IPS-15b (cell line): ENCODE measurements around the gene LCE2D.

Experiments used
- H3K27me3 ChIP-seq: one replicate; pipeline ENCODE4 v1.6.1; 2013; ENCODE audit warnings: low read length; ENCODE audit not compliant: control insufficient read depth, insufficient read depth
- H3K36me3 ChIP-seq: one replicate; pipeline ENCODE4 v1.6.1; 2013; ENCODE audit warnings: low read length; ENCODE audit not compliant: control insufficient read depth, insufficient read depth
- H3K4me1 ChIP-seq: one replicate; pipeline ENCODE4 v1.6.1; 2013; ENCODE audit warnings: mild to moderate bottlenecking, low read length; ENCODE audit not compliant: control insufficient read depth, insufficient read depth
- H3K4me3 ChIP-seq: one replicate; pipeline ENCODE4 v1.5.1; 2013; ENCODE audit warnings: low read depth, low read length
- H3K9ac ChIP-seq: one replicate; pipeline ENCODE4 v1.6.1; 2013; ENCODE audit warnings: low read depth, mild to moderate bottlenecking, low read length
- H3K9me3 ChIP-seq: one replicate; pipeline ENCODE4 v1.6.1; 2013; ENCODE audit warnings: mild to moderate bottlenecking, low read length; ENCODE audit not compliant: control insufficient read depth, insufficient read depth

LCE2D gene

GRCh38 chr1:152663098-152663497, at the start of gene LCE2D:
Gene LCE2D (plus strand): TSS chr1:152663380. CDS start chr1:152664106, 726 bp downstream.
- no peaks in the 10 kb centered on the region for H3K4me1 ChIP-seq
- H3K9ac ChIP-seq = no peak within 1 kb of the TSS
- no peaks in the 10 kb centered on the region for H3K27me3 ChIP-seq
- no peak within 1 kb of the TSS for H3K4me3 ChIP-seq
- peaks cover 14% of the 10 kb centered on the region for H3K9me3 ChIP-seq
- no peaks in the 10 kb centered on the region for H3K36me3 ChIP-seq

- Histone ChIP-seq H3K4me1 (no peaks in the 10 kb centered on the region), H3K36me3 (no peaks in the 10 kb centered on the region), H3K27me3 (no peaks in the 10 kb centered on the region), H3K9me3 (peaks cover 2% of the 10 kb centered on the region), H3K9ac (no peak within 1 kb of the TSS), H3K4me3 (no peak within 1 kb of the TSS)
Observed at GRCh38 chr1:152613511-152613910, 49.7 kb upstream of the LCE2D start, which contains the start of gene LCE3B. Gene LCE3B (plus strand): TSS chr1:152613811. CDS start chr1:152613811, 0 bp downstream.

- Histone ChIP-seq H3K9me3 (peaks cover 22% of the 10 kb centered on the region), H3K36me3 (no peaks in the 10 kb centered on the region), H3K27me3 (no peaks in the 10 kb centered on the region), H3K4me3 (no peak overlapping the region), H3K9ac (no peak overlapping the region), H3K4me1 (no peaks in the 10 kb centered on the region)
Observed at GRCh38 chr1:152621993-152622392, 41.2 kb upstream of the LCE2D start.

- no peak within 1 kb of the TSS for H3K4me3 ChIP-seq
Observed at GRCh38 chr1:152622803-152623202, 40.4 kb upstream of the LCE2D start, which contains the start of gene LCE3A. Gene LCE3A (minus strand): TSS chr1:152623103. CDS start chr1:152623103, 0 bp downstream.

GRCh38 chr1:152623203-152623844, 39.9 kb upstream of the LCE2D start:
- Histone ChIP-seq H3K4me1 (no peaks in the 10 kb centered on the region), H3K4me3 (no peak overlapping the region), H3K9ac (no peak overlapping the region), H3K27me3 (no peaks in the 10 kb centered on the region), H3K36me3 (no peaks in the 10 kb centered on the region), H3K9me3 (peaks cover 27% of the 10 kb centered on the region)

More at GRCh38 chr1:152622803-152623202, 40.4 kb upstream of the LCE2D start, which contains the start of gene LCE3A:
- H3K9ac ChIP-seq = no peak within 1 kb of the TSS
- H3K36me3 ChIP-seq = no peaks in the 10 kb centered on the region
- H3K9me3 ChIP-seq = peaks cover 23% of the 10 kb centered on the region
- no peaks in the 10 kb centered on the region for H3K27me3 ChIP-seq
- no peaks in the 10 kb centered on the region for H3K4me1 ChIP-seq

- peaks cover 17% of the 10 kb centered on the region for H3K9me3 ChIP-seq
- H3K36me3 ChIP-seq = no peaks in the 10 kb centered on the region
- no peak overlapping the region for H3K9ac ChIP-seq
- no peaks in the 10 kb centered on the region for H3K27me3 ChIP-seq
- H3K4me1 ChIP-seq = no peaks in the 10 kb centered on the region
- no peak overlapping the region for H3K4me3 ChIP-seq
Observed at GRCh38 chr1:152626744-152627143, 36.4 kb upstream of the LCE2D start.

- Histone ChIP-seq H3K4me1 (no peaks in the 10 kb centered on the region), H3K27me3 (no peaks in the 10 kb centered on the region), H3K9ac (no peak overlapping the region), H3K36me3 (no peaks in the 10 kb centered on the region), H3K9me3 (peaks cover 9% of the 10 kb centered on the region), H3K4me3 (no peak overlapping the region)
Observed at GRCh38 chr1:152630596-152630995, 32.6 kb upstream of the LCE2D start.

- Histone ChIP-seq H3K36me3 (no peaks in the 10 kb centered on the region), H3K9me3 (peaks cover 4% of the 10 kb centered on the region), H3K27me3 (no peaks in the 10 kb centered on the region), H3K4me3 (no peak overlapping the region), H3K4me1 (no peaks in the 10 kb centered on the region), H3K9ac (no peak overlapping the region)
Observed at GRCh38 chr1:152640351-152640750, 22.8 kb upstream of the LCE2D start.

- no peaks in the 10 kb centered on the region for H3K27me3 ChIP-seq
- no peak overlapping the region for H3K4me3 ChIP-seq
- peaks cover 4% of the 10 kb centered on the region for H3K9me3 ChIP-seq
- H3K4me1 ChIP-seq = no peaks in the 10 kb centered on the region
- H3K9ac ChIP-seq = no peak overlapping the region
- H3K36me3 ChIP-seq = no peaks in the 10 kb centered on the region
Observed at GRCh38 chr1:152643945-152644344, 19.2 kb upstream of the LCE2D start.

- no peaks in the 10 kb centered on the region for H3K4me1 ChIP-seq
- no peak overlapping the region for H3K9ac ChIP-seq
- no peaks in the 10 kb centered on the region for H3K36me3 ChIP-seq
- H3K27me3 ChIP-seq = no peaks in the 10 kb centered on the region
- H3K4me3 ChIP-seq = no peak overlapping the region
- H3K9me3 ChIP-seq = peaks cover 4% of the 10 kb centered on the region
Observed at GRCh38 chr1:152645146-152645545, 18.0 kb upstream of the LCE2D start.

- no peaks in the 10 kb centered on the region for H3K4me1 ChIP-seq
- H3K9me3 ChIP-seq = peaks cover 4% of the 10 kb centered on the region
- H3K9ac ChIP-seq = no peak overlapping the region
Observed at GRCh38 chr1:152646656-152647055, 16.5 kb upstream of the LCE2D start.

GRCh38 chr1:152654110-152654509, 9.1 kb upstream of the LCE2D start:
- Histone ChIP-seq H3K9ac (no peak overlapping the region), H3K4me1 (no peaks in the 10 kb centered on the region), H3K4me3 (no peak overlapping the region), H3K9me3 (peaks cover 5% of the 10 kb centered on the region), H3K27me3 (no peaks in the 10 kb centered on the region), H3K36me3 (no peaks in the 10 kb centered on the region)

More at GRCh38 chr1:152646656-152647055, 16.5 kb upstream of the LCE2D start:
- Histone ChIP-seq H3K4me3 (no peak overlapping the region), H3K27me3 (no peaks in the 10 kb centered on the region), H3K36me3 (no peaks in the 10 kb centered on the region)
